Fibroblast of pulmonary artery (primary cell): ENCODE data around the gene KSR2.

Source experiments
- DNase-seq: peaks from one replicate; pipeline ENCODE4 v3.0.0-alpha.2; 2010; ENCODE audit warnings: low read depth
- H3K4me3 ChIP-seq: replicated peaks from 2 replicates; pipeline ENCODE4 v1.5.1; 2011; ENCODE audit warnings: low read depth, mild to moderate bottlenecking, control low read depth, low read length, moderate library complexity
- CTCF ChIP-seq: IDR thresholded peaks from 2 replicates; pipeline ENCODE4 v1.5.1; 2011; ENCODE audit warnings: mild to moderate bottlenecking, control low read depth, low read length, inconsistent platforms; ENCODE audit errors: missing control alignments

Gene KSR2

DNA sequence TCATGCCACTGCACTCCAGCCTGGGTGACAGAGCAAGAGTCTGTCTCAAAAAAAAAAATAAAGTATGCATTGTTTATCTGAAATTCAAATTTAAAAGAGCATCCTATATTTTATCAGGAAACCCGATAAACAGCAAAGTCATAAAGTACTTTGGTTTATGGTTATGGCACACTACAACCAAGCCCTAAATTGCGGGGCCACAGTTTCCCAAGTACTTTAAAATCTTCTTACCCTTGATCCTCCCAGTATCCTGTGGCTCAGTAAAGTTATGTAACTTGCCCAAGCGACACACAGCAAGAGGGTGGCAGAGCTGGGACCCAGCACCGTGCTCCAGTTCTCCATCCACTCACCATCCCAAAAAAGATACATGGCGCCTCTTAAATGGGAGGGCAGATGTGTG is 35.2 kb downstream of the KSR2 start:
- H3K4me3 ChIP-seq = no peak overlapping the region
- TF ChIP-seq CTCF = no peak
- no peak for DNase-seq

GRCh38 chr12:117926391-117926899 is 42.3 kb downstream of the KSR2 start:
- no peak overlapping the region for H3K4me3 ChIP-seq
- no peak for DNase-seq
- no peak for TF ChIP-seq CTCF

GRCh38 chr12:117921929-117922777 is 46.6 kb downstream of the KSR2 start:
- DNase-seq = no peak
- no peak overlapping the region for H3K4me3 ChIP-seq
- TF ChIP-seq CTCF = no peak

DNA sequence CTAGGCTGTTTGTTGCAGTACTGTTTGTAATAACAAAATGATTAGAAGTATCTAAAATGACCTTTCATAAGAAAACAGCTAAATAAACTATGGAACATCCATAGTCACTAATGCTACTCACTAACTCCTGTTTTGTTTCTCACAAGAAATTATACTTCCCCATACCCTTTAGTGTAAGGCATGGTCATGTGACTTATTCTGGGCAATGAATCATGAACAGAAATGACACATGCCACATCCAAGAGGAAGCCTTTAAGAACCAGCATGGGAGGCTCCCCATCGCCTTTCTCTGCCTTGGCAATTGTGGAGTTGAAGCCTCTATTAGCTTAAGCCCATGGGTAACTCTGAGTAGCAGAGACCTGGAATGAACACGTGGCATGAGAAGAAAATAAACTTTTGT is 49.3 kb downstream of the KSR2 start:
- DNase-seq = no peak
- no peak overlapping the region for H3K4me3 ChIP-seq
- no peak for TF ChIP-seq CTCF

DNA sequence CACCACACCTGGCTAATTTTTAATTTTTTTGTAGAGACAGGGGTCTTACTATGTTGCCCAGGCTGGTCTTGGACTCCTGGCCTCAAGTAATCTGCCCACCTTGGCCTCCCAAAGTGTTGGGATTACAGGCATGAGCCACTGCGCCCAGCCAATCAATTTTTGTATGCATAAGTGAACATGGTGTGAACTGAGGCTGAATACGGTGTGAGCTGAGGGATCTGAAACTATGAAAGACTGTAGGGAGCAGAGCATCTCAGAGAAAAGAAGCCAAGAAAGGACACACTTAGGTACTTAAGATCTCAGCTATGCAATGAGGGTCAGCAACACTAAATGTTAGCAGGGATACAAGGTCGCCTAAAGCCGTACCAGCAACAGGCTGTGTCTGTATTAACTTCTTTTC is 54.1 kb downstream of the KSR2 start:
- no peak for TF ChIP-seq CTCF
- DNase-seq = no peak
- H3K4me3 ChIP-seq = no peak overlapping the region

DNA sequence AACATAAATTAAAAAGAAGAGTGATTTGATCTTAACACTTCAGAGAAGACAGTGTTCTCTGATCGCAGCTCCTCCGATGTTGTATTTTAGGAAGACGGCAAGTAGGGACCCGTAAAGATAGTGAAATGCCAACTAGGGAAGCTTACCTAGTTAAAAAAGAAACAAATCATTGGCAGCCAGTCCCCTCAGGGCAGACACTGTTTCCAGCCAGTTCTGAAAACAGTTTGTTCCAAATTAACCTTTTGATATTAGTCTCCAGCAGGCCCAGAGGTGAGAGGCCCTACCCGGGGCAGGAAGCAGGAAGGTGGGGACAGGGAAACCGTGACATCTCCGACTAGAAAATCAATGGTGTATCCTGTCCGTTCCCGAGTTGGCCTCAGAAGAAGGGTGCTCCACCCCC is 56.0 kb downstream of the KSR2 start:
- no peak for TF ChIP-seq CTCF
- H3K4me3 ChIP-seq = no peak overlapping the region
- no peak for DNase-seq

- no peak for TF ChIP-seq CTCF
- no peak overlapping the region for H3K4me3 ChIP-seq
- no peak for DNase-seq
Measured at GRCh38 chr12:117908411-117908810, 60.4 kb downstream of the KSR2 start.
